ENCODE measurements around the gene CSNK2B. TPM values are rescaled to one million over a fixed set of nuclear protein-coding genes. Genes with fewer than 3 reads are reported as not detected.
A peak's percentile ranks its signal among the peaks of the same experiment; 100 is the strongest.

Gene CSNK2B
- total and polyA plus RNA-seq, 9 of the 15 experiments (the other 6 are each of a cell fraction or from before 2014, with no cell fraction given) = 120 to 1,126 (median 529) TPM

DNA sequence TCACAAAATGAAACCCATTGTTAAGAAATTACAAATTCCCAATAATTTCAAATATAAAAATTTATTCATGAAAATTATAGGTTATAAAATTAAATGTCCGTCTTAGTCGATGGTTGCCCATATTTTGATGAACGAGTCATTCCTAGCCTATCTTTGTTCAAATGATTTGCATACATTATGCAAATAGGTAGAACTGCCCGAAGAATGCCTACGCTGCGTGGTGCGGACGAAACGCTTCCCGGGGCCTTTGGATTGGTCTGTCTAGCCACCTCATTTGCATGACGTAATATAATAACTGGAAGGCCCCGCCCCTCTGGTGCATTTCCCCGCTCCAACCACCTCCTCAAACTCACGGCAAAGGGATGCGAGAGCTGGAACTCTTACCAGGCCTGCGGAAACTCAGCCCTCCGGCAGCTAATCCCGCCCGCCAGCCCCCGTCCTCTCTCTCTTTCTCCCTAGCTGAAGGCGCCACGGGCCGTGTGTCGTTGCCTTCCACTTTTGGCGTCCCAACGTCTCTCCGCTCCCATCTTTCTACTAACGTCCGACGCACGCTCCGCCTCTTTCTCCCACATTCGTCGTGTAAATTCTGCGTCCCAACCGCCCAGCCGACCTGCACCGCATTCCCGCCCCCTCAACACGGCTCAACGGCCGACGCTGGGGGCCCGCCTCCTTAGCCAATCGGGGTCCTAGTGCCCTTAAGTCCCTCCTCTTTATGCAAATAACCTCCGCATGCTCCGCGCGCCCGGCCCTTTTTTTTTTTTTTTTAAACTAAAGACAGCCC lies 45.9 kb upstream of the CSNK2B start (continued):
- no peak for TF ChIP-seq NR1H2 (CRISPR knock-in tag; IDR thresholded peaks at IDR 0.05)
- TF ChIP-seq, protein P1, sequence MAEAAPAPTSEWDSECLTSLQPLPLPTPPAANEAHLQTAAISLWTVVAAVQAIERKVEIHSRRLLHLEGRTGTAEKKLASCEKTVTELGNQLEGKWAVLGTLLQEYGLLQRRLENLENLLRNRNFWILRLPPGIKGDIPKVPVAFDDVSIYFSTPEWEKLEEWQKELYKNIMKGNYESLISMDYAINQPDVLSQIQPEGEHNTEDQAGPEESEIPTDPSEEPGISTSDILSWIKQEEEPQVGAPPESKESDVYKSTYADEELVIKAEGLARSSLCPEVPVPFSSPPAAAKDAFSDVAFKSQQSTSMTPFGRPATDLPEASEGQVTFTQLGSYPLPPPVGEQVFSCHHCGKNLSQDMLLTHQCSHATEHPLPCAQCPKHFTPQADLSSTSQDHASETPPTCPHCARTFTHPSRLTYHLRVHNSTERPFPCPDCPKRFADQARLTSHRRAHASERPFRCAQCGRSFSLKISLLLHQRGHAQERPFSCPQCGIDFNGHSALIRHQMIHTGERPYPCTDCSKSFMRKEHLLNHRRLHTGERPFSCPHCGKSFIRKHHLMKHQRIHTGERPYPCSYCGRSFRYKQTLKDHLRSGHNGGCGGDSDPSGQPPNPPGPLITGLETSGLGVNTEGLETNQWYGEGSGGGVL (CRISPR knock-in tag; IDR thresholded peaks at IDR 0.05) = no peak
- TF ChIP-seq, protein P2, sequence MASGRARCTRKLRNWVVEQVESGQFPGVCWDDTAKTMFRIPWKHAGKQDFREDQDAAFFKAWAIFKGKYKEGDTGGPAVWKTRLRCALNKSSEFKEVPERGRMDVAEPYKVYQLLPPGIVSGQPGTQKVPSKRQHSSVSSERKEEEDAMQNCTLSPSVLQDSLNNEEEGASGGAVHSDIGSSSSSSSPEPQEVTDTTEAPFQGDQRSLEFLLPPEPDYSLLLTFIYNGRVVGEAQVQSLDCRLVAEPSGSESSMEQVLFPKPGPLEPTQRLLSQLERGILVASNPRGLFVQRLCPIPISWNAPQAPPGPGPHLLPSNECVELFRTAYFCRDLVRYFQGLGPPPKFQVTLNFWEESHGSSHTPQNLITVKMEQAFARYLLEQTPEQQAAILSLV (tag; IDR thresholded peaks at IDR 0.05) = no peak
- TF ChIP-seq, protein P3, sequence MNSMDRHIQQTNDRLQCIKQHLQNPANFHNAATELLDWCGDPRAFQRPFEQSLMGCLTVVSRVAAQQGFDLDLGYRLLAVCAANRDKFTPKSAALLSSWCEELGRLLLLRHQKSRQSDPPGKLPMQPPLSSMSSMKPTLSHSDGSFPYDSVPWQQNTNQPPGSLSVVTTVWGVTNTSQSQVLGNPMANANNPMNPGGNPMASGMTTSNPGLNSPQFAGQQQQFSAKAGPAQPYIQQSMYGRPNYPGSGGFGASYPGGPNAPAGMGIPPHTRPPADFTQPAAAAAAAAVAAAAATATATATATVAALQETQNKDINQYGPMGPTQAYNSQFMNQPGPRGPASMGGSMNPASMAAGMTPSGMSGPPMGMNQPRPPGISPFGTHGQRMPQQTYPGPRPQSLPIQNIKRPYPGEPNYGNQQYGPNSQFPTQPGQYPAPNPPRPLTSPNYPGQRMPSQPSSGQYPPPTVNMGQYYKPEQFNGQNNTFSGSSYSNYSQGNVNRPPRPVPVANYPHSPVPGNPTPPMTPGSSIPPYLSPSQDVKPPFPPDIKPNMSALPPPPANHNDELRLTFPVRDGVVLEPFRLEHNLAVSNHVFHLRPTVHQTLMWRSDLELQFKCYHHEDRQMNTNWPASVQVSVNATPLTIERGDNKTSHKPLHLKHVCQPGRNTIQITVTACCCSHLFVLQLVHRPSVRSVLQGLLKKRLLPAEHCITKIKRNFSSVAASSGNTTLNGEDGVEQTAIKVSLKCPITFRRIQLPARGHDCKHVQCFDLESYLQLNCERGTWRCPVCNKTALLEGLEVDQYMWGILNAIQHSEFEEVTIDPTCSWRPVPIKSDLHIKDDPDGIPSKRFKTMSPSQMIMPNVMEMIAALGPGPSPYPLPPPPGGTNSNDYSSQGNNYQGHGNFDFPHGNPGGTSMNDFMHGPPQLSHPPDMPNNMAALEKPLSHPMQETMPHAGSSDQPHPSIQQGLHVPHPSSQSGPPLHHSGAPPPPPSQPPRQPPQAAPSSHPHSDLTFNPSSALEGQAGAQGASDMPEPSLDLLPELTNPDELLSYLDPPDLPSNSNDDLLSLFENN (IDR thresholded peaks at IDR 0.05; ENCODE audit: low read depth in 2 of 2, low read length in 2 of 2) = peak in 1 of 2 experiments; percentile 47; a peak in 1 of 4 replicates
- no peak for TF ChIP-seq SRSF9 (IDR thresholded peaks at IDR 0.05; ENCODE audit: borderline replicate concordance, low read depth, low read length)
- no peak; the same call in 1 of the 2 replicates for TF ChIP-seq ZNF707 (CRISPR knock-in tag; conservative IDR thresholded peaks at IDR 0.05)
- TF ChIP-seq XRCC3 (IDR thresholded peaks at IDR 0.05) = no peak
- TF ChIP-seq, protein P4, sequence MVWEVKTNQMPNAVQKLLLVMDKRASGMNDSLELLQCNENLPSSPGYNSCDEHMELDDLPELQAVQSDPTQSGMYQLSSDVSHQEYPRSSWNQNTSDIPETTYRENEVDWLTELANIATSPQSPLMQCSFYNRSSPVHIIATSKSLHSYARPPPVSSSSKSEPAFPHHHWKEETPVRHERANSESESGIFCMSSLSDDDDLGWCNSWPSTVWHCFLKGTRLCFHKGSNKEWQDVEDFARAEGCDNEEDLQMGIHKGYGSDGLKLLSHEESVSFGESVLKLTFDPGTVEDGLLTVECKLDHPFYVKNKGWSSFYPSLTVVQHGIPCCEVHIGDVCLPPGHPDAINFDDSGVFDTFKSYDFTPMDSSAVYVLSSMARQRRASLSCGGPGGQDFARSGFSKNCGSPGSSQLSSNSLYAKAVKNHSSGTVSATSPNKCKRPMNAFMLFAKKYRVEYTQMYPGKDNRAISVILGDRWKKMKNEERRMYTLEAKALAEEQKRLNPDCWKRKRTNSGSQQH (CRISPR knock-in tag; IDR thresholded peaks at IDR 0.05) = peak; percentile 97
- TF ChIP-seq, protein P5, sequence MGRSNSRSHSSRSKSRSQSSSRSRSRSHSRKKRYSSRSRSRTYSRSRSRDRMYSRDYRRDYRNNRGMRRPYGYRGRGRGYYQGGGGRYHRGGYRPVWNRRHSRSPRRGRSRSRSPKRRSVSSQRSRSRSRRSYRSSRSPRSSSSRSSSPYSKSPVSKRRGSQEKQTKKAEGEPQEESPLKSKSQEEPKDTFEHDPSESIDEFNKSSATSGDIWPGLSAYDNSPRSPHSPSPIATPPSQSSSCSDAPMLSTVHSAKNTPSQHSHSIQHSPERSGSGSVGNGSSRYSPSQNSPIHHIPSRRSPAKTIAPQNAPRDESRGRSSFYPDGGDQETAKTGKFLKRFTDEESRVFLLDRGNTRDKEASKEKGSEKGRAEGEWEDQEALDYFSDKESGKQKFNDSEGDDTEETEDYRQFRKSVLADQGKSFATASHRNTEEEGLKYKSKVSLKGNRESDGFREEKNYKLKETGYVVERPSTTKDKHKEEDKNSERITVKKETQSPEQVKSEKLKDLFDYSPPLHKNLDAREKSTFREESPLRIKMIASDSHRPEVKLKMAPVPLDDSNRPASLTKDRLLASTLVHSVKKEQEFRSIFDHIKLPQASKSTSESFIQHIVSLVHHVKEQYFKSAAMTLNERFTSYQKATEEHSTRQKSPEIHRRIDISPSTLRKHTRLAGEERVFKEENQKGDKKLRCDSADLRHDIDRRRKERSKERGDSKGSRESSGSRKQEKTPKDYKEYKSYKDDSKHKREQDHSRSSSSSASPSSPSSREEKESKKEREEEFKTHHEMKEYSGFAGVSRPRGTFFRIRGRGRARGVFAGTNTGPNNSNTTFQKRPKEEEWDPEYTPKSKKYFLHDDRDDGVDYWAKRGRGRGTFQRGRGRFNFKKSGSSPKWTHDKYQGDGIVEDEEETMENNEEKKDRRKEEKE (IDR thresholded peaks at IDR 0.05; ENCODE audit: borderline replicate concordance in 1 of 2, control insufficient read depth in 1 of 2, low read depth in 2 of 2, low read length in 1 of 2) = 0 out of 4 replicates have a peak, but pooled peaks of 1 of the 2 experiments have one; percentile 75
- TF ChIP-seq NCOA6 (IDR thresholded peaks at IDR 0.05) = no peak; the same call in 1 of the 2 replicates
- peak; percentile 81 for TF ChIP-seq ATF1 (CRISPR knock-in tag; IDR thresholded peaks at IDR 0.05)
- peak; percentile 98 for TF ChIP-seq ATF1 (tag; IDR thresholded peaks at IDR 0.05)
- no peak for TF ChIP-seq STAT5B (CRISPR knock-in tag; IDR thresholded peaks at IDR 0.05)
- no peak for TF ChIP-seq SNRNP70 (optimal IDR thresholded peaks at IDR 0.05; ENCODE audit: low read depth, low read length)
- no peak for TF ChIP-seq ZNF431 (CRISPR knock-in tag; IDR thresholded peaks at IDR 0.05)
- TF ChIP-seq FOXJ2 (tag; IDR thresholded peaks at IDR 0.05) = no peak
